B cell (primary cell): ENCODE results near the gene ADAMTSL2.

Source experiments
- EZH2 ChIP-seq: IDR thresholded peaks from 2 replicates; pipeline ENCODE4 v1.6.1; 2012; ENCODE audit warnings: borderline replicate concordance, low read depth, mild to moderate bottlenecking, moderate library complexity, low read length; ENCODE audit not compliant: insufficient read depth, poor library complexity, severe bottlenecking
- TF ChIP-seq, protein P1 (sequence below): fragments of 200-600 bp; IDR thresholded peaks from one replicate; pipeline ENCODE4 v1.8.0; 2022; ENCODE audit warnings: antibody characterized with exemption, mild to moderate bottlenecking

DNA sequence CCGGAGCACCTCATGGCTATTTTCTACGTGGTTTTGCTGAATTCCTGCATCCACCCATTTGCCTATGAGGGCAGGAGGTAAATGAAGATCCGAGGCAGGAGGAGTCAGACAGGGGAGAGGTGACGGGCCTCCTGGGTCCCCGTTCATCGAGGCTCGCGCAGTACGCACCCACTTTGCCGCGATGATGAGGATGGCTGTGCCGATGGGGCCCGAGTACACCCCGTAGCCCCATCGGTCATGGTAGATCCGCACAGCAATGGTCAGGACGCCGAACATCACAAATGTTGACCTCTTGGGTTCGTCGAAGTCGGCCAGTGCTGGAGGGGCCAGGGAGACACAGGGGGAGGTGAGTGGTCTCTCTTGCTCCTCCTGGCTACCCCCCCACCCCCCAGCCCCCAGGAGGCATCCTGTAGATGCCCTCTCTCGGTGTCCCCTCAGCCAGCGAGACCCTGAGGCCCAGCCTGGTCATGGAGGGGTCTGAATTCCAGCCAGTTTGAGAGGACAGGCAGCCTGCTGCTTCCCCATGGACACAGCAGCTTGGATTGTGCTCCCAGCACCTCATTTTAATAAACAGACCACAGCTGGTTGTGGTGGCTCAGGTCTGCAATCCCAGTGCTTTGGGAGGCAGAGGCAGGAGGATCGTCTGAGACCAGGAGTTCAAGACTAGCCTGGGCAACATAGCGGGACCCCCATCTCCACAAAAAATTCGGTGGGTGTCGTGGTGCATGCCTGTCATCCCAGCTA is 15.6 kb upstream of the ADAMTSL2 start:
- TF ChIP-seq EZH2: no peak
- TF ChIP-seq, protein P1, sequence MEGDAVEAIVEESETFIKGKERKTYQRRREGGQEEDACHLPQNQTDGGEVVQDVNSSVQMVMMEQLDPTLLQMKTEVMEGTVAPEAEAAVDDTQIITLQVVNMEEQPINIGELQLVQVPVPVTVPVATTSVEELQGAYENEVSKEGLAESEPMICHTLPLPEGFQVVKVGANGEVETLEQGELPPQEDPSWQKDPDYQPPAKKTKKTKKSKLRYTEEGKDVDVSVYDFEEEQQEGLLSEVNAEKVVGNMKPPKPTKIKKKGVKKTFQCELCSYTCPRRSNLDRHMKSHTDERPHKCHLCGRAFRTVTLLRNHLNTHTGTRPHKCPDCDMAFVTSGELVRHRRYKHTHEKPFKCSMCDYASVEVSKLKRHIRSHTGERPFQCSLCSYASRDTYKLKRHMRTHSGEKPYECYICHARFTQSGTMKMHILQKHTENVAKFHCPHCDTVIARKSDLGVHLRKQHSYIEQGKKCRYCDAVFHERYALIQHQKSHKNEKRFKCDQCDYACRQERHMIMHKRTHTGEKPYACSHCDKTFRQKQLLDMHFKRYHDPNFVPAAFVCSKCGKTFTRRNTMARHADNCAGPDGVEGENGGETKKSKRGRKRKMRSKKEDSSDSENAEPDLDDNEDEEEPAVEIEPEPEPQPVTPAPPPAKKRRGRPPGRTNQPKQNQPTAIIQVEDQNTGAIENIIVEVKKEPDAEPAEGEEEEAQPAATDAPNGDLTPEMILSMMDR: no peak
